SK-N-SH (cell line): ENCODE results near the gene ROBO1. TPM values are rescaled to one million over a fixed set of nuclear protein-coding genes. Genes with fewer than 3 reads are reported as not detected.

Source experiments
- CTCF ChIA-PET: fragments of 300-600, 350-600 bp; formaldehyde crosslinking; extraction: SDS; loops from one replicate; lab custom pipeline; 2021; lab: Yijun Ruan, JAX
- POLR2A ChIA-PET: fragments of 350-600 bp; sonication (Branson Sonifier 250); formaldehyde crosslinking; extraction: SDS; loops from one replicate; lab custom pipeline; 2020; ENCODE audit warnings: antibody characterized with exemption, inconsistent platforms; lab: Yijun Ruan, JAX
- DNase-seq: peaks from one replicate; pipeline ENCODE4 v3.0.0; 2012
- H2AFZ ChIP-seq: fragments of 200-600 bp; sonication (generic); 2 replicates; pipeline ENCODE4 v1.8.1; 2016; ENCODE audit warnings: antibody characterized with exemption, mild to moderate bottlenecking, low read depth
- H3F3A ChIP-seq: fragments of 200-600 bp; sonication (generic); replicated peaks from 2 replicates; pipeline ENCODE3; 2016; ENCODE audit warnings: antibody characterized with exemption, mild to moderate bottlenecking; ENCODE audit not compliant: insufficient read depth
- H3K27ac ChIP-seq, 2 experiments: fragments of 200-500 bp in 1 of 2; fragments of 200-600 bp in 1 of 2; sonication (Bioruptor generic) in 1 of 2; sonication (generic), shearing (Covaris generic) in 1 of 2; 2 replicates each; pipeline versions ENCODE4 v1.5.1 to v1.6.1; 2014 to 2016; ENCODE audit warnings: low read depth in 2 of 2, inconsistent platforms in 1 of 2, low read length in 1 of 2, mild to moderate bottlenecking in 1 of 2, mixed read lengths in 1 of 2
- H3K27me3 ChIP-seq: fragments of 200-600 bp; sonication (generic), shearing (Covaris generic); 2 replicates; pipeline ENCODE4 v1.6.1; 2016; ENCODE audit warnings: mixed run types; ENCODE audit not compliant: insufficient read depth
- H3K36me3 ChIP-seq, 2 experiments: fragments of 200-500 bp in 1 of 2; fragments of 200-600 bp in 1 of 2; sonication (Bioruptor generic) in 1 of 2; sonication (generic) in 1 of 2; replicated peaks in 1 of 2; 2 replicates each; pipeline versions ENCODE3 to v1.5.1; 2014 to 2016; ENCODE audit warnings: low read length in 1 of 2, mild to moderate bottlenecking in 1 of 2; ENCODE audit not compliant: insufficient read depth in 2 of 2, control insufficient read depth in 1 of 2
- H3K4me1 ChIP-seq, 2 experiments: fragments of 200-500 bp in 1 of 2; fragments of 200-600 bp in 1 of 2; sonication (Bioruptor generic) in 1 of 2; sonication (generic), shearing (Covaris generic) in 1 of 2; 2 replicates each; pipeline versions ENCODE4 v1.5.1 to v1.6.1; 2014 to 2016; ENCODE audit warnings: low read depth in 1 of 2, low read length in 1 of 2, mixed run types in 1 of 2; ENCODE audit not compliant: insufficient read depth in 2 of 2, control insufficient read depth in 1 of 2
- H3K4me2 ChIP-seq: fragments of 200-600 bp; sonication (generic), shearing (Covaris generic); 2 replicates; pipeline ENCODE4 v1.6.1; 2017; ENCODE audit warnings: mixed run types
- H3K4me3 ChIP-seq, 2 experiments: fragments of 200-500 bp in 1 of 2; fragments of 200-600 bp in 1 of 2; sonication (Bioruptor generic) in 1 of 2; sonication (generic), shearing (Covaris generic) in 1 of 2; 2 replicates each; pipeline versions ENCODE4 v1.5.1 to v1.8.1; 2014 to 2016; ENCODE audit warnings: low read depth in 2 of 2, inconsistent platforms in 1 of 2, low read length in 1 of 2, mild to moderate bottlenecking in 1 of 2, mixed read lengths in 1 of 2, moderate library complexity in 1 of 2
- H3K79me2 ChIP-seq: fragments of 200-600 bp; sonication (generic); 2 replicates; pipeline ENCODE4 v1.8.1; 2017; ENCODE audit warnings: mild to moderate bottlenecking; ENCODE audit not compliant: insufficient read depth
- H3K9ac ChIP-seq: fragments of 200-600 bp; sonication (generic); 2 replicates; pipeline ENCODE4 v1.6.1; 2017; ENCODE audit warnings: mixed run types
- H3K9me2 ChIP-seq: fragments of 200-600 bp; sonication (generic); 2 replicates; pipeline ENCODE4 v1.6.1; 2017; ENCODE audit warnings: mixed run types
- H3K9me3 ChIP-seq: fragments of 200-600 bp; sonication (generic); 2 replicates; pipeline ENCODE4 v1.6.1; 2017; ENCODE audit warnings: mixed run types, mild to moderate bottlenecking, moderate library complexity
- H4K20me1 ChIP-seq: fragments of 200-600 bp; sonication (generic); 2 replicates; pipeline ENCODE4 v1.6.1; 2017; ENCODE audit warnings: mild to moderate bottlenecking, mixed run types; ENCODE audit not compliant: insufficient read depth
- ELF1 ChIP-seq: IDR thresholded peaks from 2 replicates; pipeline ENCODE4 v1.4.0; 2012
- EZH2phosphoT487 ChIP-seq: fragments of 200-600 bp; sonication (generic); IDR thresholded peaks from 2 replicates; pipeline ENCODE4 v1.6.1; 2017; ENCODE audit warnings: low read depth, mixed run types, mild to moderate bottlenecking, antibody characterized with exemption, moderate library complexity, borderline replicate concordance
- GABPA ChIP-seq: IDR thresholded peaks from 2 replicates; pipeline ENCODE4 v1.4.0; 2012; ENCODE audit warnings: low read depth, mild to moderate bottlenecking
- IRF3 ChIP-seq: fragments of 150-350 bp; IDR thresholded peaks from 2 replicates; pipeline ENCODE4 v1.6.1; 2016; ENCODE audit warnings: mild to moderate bottlenecking, low read depth, low read length
- MAX ChIP-seq: IDR thresholded peaks from 2 replicates; pipeline ENCODE4 v1.4.0; 2012; ENCODE audit warnings: low read depth
- MEF2A ChIP-seq: IDR thresholded peaks from 2 replicates; pipeline ENCODE4 v1.4.0; 2012; ENCODE audit warnings: low read depth, borderline replicate concordance
- MXI1 ChIP-seq: IDR thresholded peaks from 2 replicates; pipeline ENCODE4 v1.6.1; 2012; ENCODE audit warnings: mild to moderate bottlenecking, low read depth, low read length, improper control_type of control experiment
- POLR2AphosphoS5 ChIP-seq: IDR thresholded peaks from 2 replicates; pipeline ENCODE4 v1.6.1; 2012; ENCODE audit warnings: low read depth, low read length
- RXRA ChIP-seq: IDR thresholded peaks from 2 replicates; pipeline ENCODE4 v1.4.0; 2012; ENCODE audit warnings: low read depth, mild to moderate bottlenecking, borderline replicate concordance
- SMC3 ChIP-seq: IDR thresholded peaks from 2 replicates; pipeline ENCODE4 v1.6.1; 2012; ENCODE audit warnings: low read depth, low read length, improper control_type of control experiment
- TAF1 ChIP-seq: IDR thresholded peaks from 2 replicates; pipeline ENCODE4 v1.6.1; 2012; ENCODE audit warnings: low read depth, mild to moderate bottlenecking, low read length, moderate library complexity, borderline replicate concordance
- TCF12 ChIP-seq: IDR thresholded peaks from 2 replicates; pipeline ENCODE4 v1.4.0; 2012
- TEAD4 ChIP-seq: IDR thresholded peaks from 2 replicates; pipeline ENCODE4 v1.4.0; 2012; ENCODE audit warnings: mild to moderate bottlenecking, borderline replicate concordance; ENCODE audit not compliant: insufficient read depth
- ZBTB33 ChIP-seq: IDR thresholded peaks from 2 replicates; pipeline ENCODE4 v1.4.0; 2012; ENCODE audit warnings: low read depth, borderline replicate concordance
- WGBS: methylation state at CpG from one replicate; pipeline ENCODE4 v1.1.6; 2017; ENCODE audit warnings: low lambda C conversion rate; 5-methylcytosine and 5-hydroxymethylcytosine counted together
- polyA plus RNA-seq, 3 experiments: library from polyadenylated mRNA; depleted of rRNA; stranded (reverse); fragments of >200 nt; gene quantifications; 2 replicates each; pipeline ENCODE4 v1.2.3, GENCODE V29; 2012
- TF ChIP-seq, protein P1 (sequence below): fragments of 200-600 bp; sonication (generic); IDR thresholded peaks from 2 replicates; pipeline ENCODE4 v1.6.1; 2017; ENCODE audit warnings: antibody characterized with exemption, mild to moderate bottlenecking, moderate library complexity

The ROBO1 gene
- polyA plus RNA-seq, 1 of the 3 experiments (the other 2 are of a cell fraction): 22.7 TPM

GRCh38 chr3:79230266-79230665 lies 537.5 kb downstream of the ROBO1 start:
- Histone ChIP-seq H3K9me3 (no peaks in the 10 kb centered on the region), H3F3A (no peaks in the 10 kb centered on the region), H3K27ac (no peak overlapping the region), H3K79me2 (no peaks in the 10 kb centered on the region), H3K9ac (no peak overlapping the region), H3K4me2 (no peak overlapping the region), H3K36me3 (no peaks in the 10 kb centered on the region), H4K20me1 (no peaks in the 10 kb centered on the region), H2AFZ (no peak overlapping the region), H3K4me3 (no peak overlapping the region), H3K9me2 (no peaks in the 10 kb centered on the region)
- 76% methylated on average over 1 of the region's 1 CpG for WGBS
- DNase-seq: no peak
- CTCF ChIA-PET: interaction anchor here (1.2 kb wide), 1 partner anchor 8 kb away, joined by 3 read pairs; no protein-coding TSS in a partner anchor
- TF ChIP-seq TCF12 (no peak), RXRA (no peak), TEAD4 (no peak), ZBTB33 (no peak), MAX (no peak), MEF2A (no peak), TAF1 (no peak), SMC3 (no peak), POLR2AphosphoS5 (no peak), ELF1 (no peak), GABPA (no peak), IRF3 (no peak), MXI1 (no peak), EZH2phosphoT487 (no peak)
- TF ChIP-seq, protein P1, sequence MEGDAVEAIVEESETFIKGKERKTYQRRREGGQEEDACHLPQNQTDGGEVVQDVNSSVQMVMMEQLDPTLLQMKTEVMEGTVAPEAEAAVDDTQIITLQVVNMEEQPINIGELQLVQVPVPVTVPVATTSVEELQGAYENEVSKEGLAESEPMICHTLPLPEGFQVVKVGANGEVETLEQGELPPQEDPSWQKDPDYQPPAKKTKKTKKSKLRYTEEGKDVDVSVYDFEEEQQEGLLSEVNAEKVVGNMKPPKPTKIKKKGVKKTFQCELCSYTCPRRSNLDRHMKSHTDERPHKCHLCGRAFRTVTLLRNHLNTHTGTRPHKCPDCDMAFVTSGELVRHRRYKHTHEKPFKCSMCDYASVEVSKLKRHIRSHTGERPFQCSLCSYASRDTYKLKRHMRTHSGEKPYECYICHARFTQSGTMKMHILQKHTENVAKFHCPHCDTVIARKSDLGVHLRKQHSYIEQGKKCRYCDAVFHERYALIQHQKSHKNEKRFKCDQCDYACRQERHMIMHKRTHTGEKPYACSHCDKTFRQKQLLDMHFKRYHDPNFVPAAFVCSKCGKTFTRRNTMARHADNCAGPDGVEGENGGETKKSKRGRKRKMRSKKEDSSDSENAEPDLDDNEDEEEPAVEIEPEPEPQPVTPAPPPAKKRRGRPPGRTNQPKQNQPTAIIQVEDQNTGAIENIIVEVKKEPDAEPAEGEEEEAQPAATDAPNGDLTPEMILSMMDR: no peak
- TF ChIP-seq, all 33 proteins: peak for 0
- Histone ChIP-seq H3K27me3 (no peaks in the 10 kb centered on the region), H3K4me1 (no peaks in the 10 kb centered on the region)
- POLR2A ChIA-PET: no interaction called here
